IPS DF 4.7 (cell line): ENCODE measurements around the gene TMEM145.

Experiments
- DNase-seq: peaks from one replicate; pipeline ENCODE4 v3.0.0-alpha.2; 2013; ENCODE audit warnings: low spot score; ENCODE audit errors: extremely low read depth

Gene TMEM145

GRCh38 chr19:42288881-42289555 lies 24.1 kb upstream of the TMEM145 start:
- no peak for DNase-seq

- no peak for DNase-seq
These were observed 23.5 kb upstream of the TMEM145 start for GRCh38 chr19:42289556-42290041.

- no peak for DNase-seq
These were observed 23.0 kb upstream of the TMEM145 start for GRCh38 chr19:42290136-42290522.

GRCh38 chr19:42290523-42291434 lies 22.3 kb upstream of the TMEM145 start:
- no peak for DNase-seq

- DNase-seq, result no peak
These were observed 21.7 kb upstream of the TMEM145 start for GRCh38 chr19:42291435-42291810.

GRCh38 chr19:42292042-42292960 lies 20.8 kb upstream of the TMEM145 start:
- DNase-seq, result no peak

GRCh38 chr19:42292963-42293362 lies 20.1 kb upstream of the TMEM145 start:
- no peak for DNase-seq

GRCh38 chr19:42293540-42293939 lies 19.6 kb upstream of the TMEM145 start:
- DNase-seq, result no peak

- no peak for DNase-seq
These were observed 19.2 kb upstream of the TMEM145 start for GRCh38 chr19:42293948-42294347.

- no peak for DNase-seq
These were observed 18.5 kb upstream of the TMEM145 start for GRCh38 chr19:42294471-42295137.

GRCh38 chr19:42295342-42295741 lies 17.8 kb upstream of the TMEM145 start:
- no peak for DNase-seq

- DNase-seq, result no peak
These were observed 17.1 kb upstream of the TMEM145 start for GRCh38 chr19:42295831-42296525.

GRCh38 chr19:42297039-42297438 lies 16.1 kb upstream of the TMEM145 start:
- no peak for DNase-seq

- DNase-seq, result no peak
These were observed 11.4 kb upstream of the TMEM145 start, which contains the start of gene PRR19 for GRCh38 chr19:42301646-42302203. Gene PRR19 (plus strand): TSS chr19:42302132. CDS start chr19:42309585, 7,453 bp downstream.

- DNase-seq, result no peak
These were observed 10.0 kb upstream of the TMEM145 start for GRCh38 chr19:42303101-42303464.

- no peak for DNase-seq
These were observed 9.2 kb upstream of the TMEM145 start for GRCh38 chr19:42303876-42304275.

- no peak for DNase-seq
These were observed 6.5 kb upstream of the TMEM145 start for GRCh38 chr19:42306646-42307045.

GRCh38 chr19:42309686-42310085 lies 3.4 kb upstream of the TMEM145 start:
- DNase-seq, result no peak

- no peak for DNase-seq
These were observed 1.5 kb upstream of the TMEM145 start for GRCh38 chr19:42311657-42312056.

- no peak for DNase-seq
These were observed 739 bp upstream of the TMEM145 start for GRCh38 chr19:42312370-42312769.
